GM18907 (cell line): Measurements from ENCODE around the gene ZMYM4.
"Not testable (repeated sequence)": the region's sequence is repeated elsewhere in the genome, so short reads cannot be mapped to it uniquely, and the experiment has no call there.

Experiments
- ATAC-seq: cut with Tn5 transposase; IDR thresholded peaks from one replicate; pipeline ENCODE4 v1.9.1; 2021; ENCODE audit warnings: mild to moderate bottlenecking, moderate library complexity; ENCODE audit not compliant: unreplicated experiment

The ZMYM4 gene

GRCh38 chr1:35324486-35324885 is 56.0 kb downstream of the ZMYM4 start:
- no peak for ATAC-seq

GRCh38 chr1:35326246-35326866 is 57.8 kb downstream of the ZMYM4 start:
- ATAC-seq: no peak

GRCh38 chr1:35331618-35332017 is 63.1 kb downstream of the ZMYM4 start:
- not testable (repeated sequence) for ATAC-seq

GRCh38 chr1:35334485-35334884 is 66.0 kb downstream of the ZMYM4 start:
- ATAC-seq: no peak

- no peak for ATAC-seq
Observed at GRCh38 chr1:35340519-35340918, 72.0 kb downstream of the ZMYM4 start.

- ATAC-seq: no peak
Observed at GRCh38 chr1:35345439-35345981, 77.0 kb downstream of the ZMYM4 start.

GRCh38 chr1:35350872-35351271 is 82.4 kb downstream of the ZMYM4 start:
- no peak for ATAC-seq

GRCh38 chr1:35359995-35360394 is 91.5 kb downstream of the ZMYM4 start:
- no peak for ATAC-seq

GRCh38 chr1:35361638-35362037 is 93.1 kb downstream of the ZMYM4 start:
- no peak for ATAC-seq

GRCh38 chr1:35364741-35365140 is 96.2 kb downstream of the ZMYM4 start:
- ATAC-seq: no peak

GRCh38 chr1:35367914-35368313 is 99.4 kb downstream of the ZMYM4 start:
- ATAC-seq: no peak

- ATAC-seq: no peak
Observed at GRCh38 chr1:35369922-35370671, 101.6 kb downstream of the ZMYM4 start.

- ATAC-seq: no peak
Observed at GRCh38 chr1:35371506-35371905, 103.0 kb downstream of the ZMYM4 start.

GRCh38 chr1:35377555-35377954 is 109.0 kb downstream of the ZMYM4 start:
- no peak for ATAC-seq

- no peak for ATAC-seq
Observed at GRCh38 chr1:35379317-35380000, 111.0 kb downstream of the ZMYM4 start.

- ATAC-seq: not testable (repeated sequence)
Observed at GRCh38 chr1:35380111-35380510, 111.6 kb downstream of the ZMYM4 start.

GRCh38 chr1:35382107-35382506 is 113.6 kb downstream of the ZMYM4 start:
- ATAC-seq: no peak

- ATAC-seq: no peak
Observed at GRCh38 chr1:35386290-35386689, 117.8 kb downstream of the ZMYM4 start.

GRCh38 chr1:35386959-35387358 is 118.5 kb downstream of the ZMYM4 start:
- no peak for ATAC-seq

- no peak for ATAC-seq
Observed at GRCh38 chr1:35390600-35391494, 122.3 kb downstream of the ZMYM4 start.

- ATAC-seq: no peak
Observed at GRCh38 chr1:35394386-35394785, 125.9 kb downstream of the ZMYM4 start.
